Heart left ventricle (tissue), 16 donors: ENCODE measurements around the gene GSG1L. TPM values are rescaled to one million over a fixed set of nuclear protein-coding genes. Genes with fewer than 3 reads are reported as not detected.

Source experiments
- ATAC-seq, 4 donors: fragments of 200-7000 bp; cut with Tn5 transposase; one replicate each; pipeline ENCODE4 v1.9.1; 2020 to 2022; ENCODE audit warnings: moderate library complexity in 4 of 4, mild to moderate bottlenecking in 3 of 4, moderate number of reproducible peaks in 1 of 4
- DNase-seq, 5 donors: peaks; one replicate each; pipeline ENCODE4 v3.0.0-alpha.2; 2020
- H3K27ac ChIP-seq, 12 donors: fragments of 200-600 bp; sonication (generic) in 4 of 12; one replicate each; pipeline versions ENCODE4 v1.5.0 to v1.8.0; 2016 to 2022; ENCODE audit warnings: mild to moderate bottlenecking in 2 of 12
- H3K27me3 ChIP-seq, 9 donors: fragments of 200-600 bp; sonication (generic) in 2 of 9; one replicate each; pipeline versions ENCODE4 v1.5.1 to v1.8.0; 2016 to 2022; ENCODE audit warnings: mild to moderate bottlenecking in 3 of 9
- H3K36me3 ChIP-seq, 9 donors: fragments of 200-600 bp; sonication (generic) in 2 of 9; one replicate each; pipeline versions ENCODE4 v1.5.0 to v1.8.0; 2018 to 2022; ENCODE audit warnings: mild to moderate bottlenecking in 2 of 9
- H3K4me1 ChIP-seq, 12 donors: fragments of 200-600 bp; sonication (generic) in 4 of 12; one replicate each; pipeline versions ENCODE4 v1.5.0 to v1.8.0; 2016 to 2022; ENCODE audit warnings: mild to moderate bottlenecking in 3 of 12
- H3K4me3 ChIP-seq, 12 donors: fragments of 200-600 bp; sonication (generic) in 4 of 12; one replicate each; pipeline versions ENCODE4 v1.5.0 to v1.8.0; 2017 to 2022; ENCODE audit warnings: mild to moderate bottlenecking in 9 of 12, moderate library complexity in 4 of 12
- H3K9me3 ChIP-seq, 12 donors: fragments of 200-600 bp; sonication (generic) in 4 of 12; one replicate each; pipeline versions ENCODE4 v1.5.0 to v1.8.0; 2016 to 2022; ENCODE audit warnings: mild to moderate bottlenecking in 1 of 12
- POLR2A ChIP-seq, 2 donors: fragments of 450-650 bp; IDR thresholded peaks; one replicate each; pipeline ENCODE4 v1.6.1; 2017; ENCODE audit warnings: antibody characterized with exemption in 2 of 2, mild to moderate bottlenecking in 2 of 2, moderate library complexity in 2 of 2
- WGBS, 4 donors: extraction: QIAGEN DNeasy Blood & Tissue Kit in 2 of 4; methylation state at CpG; one replicate each; pipeline versions ENCODE4 v1.1.5 to v1.1.7; 2013 to 2018; 5-methylcytosine and 5-hydroxymethylcytosine counted together
- intact Hi-C, 10 donors: fragments of 100-400 bp; cut with DNase I; formaldehyde crosslinking; loops; one replicate each; pipeline versions ENCODE4 v1.11.1 to v1.14.2; 2022
- polyA plus RNA-seq, 2 donors: library from polyadenylated mRNA; stranded (reverse); fragments of 200-250 nt; gene quantifications; one replicate each; pipeline ENCODE4 v1.2.3, GENCODE V29; 2013
- total RNA-seq, 9 donors: library from RNA; depleted of rRNA in 2 of 9; stranded (reverse); fragments of >200 nt in 2 of 9; fragmentation: NEBNext Ultra II Directional in 3 of 9; extraction: Animal tissue kit (Norgen Biotek cat#: 25700) in 3 of 9; gene quantifications; one replicate each; pipeline versions ENCODE4 v1.1.0 to v1.2.4, GENCODE V29; 2016 to 2023
- TF ChIP-seq, protein P1 (sequence below), 12 donors: fragments of 200-600 bp; sonication (generic) in 4 of 12; IDR thresholded peaks; one replicate each; pipeline versions ENCODE4 v1.5.0 to v1.8.0; 2018 to 2022; ENCODE audit warnings: antibody characterized with exemption in 12 of 12, mild to moderate bottlenecking in 5 of 12
- donor health status: ischemic (EF 13 %, LVEDD 7.1; RV severe dilation, severe dysfunction).
- donor health status: healthy with polysubstance abuse.
- donor health status: DM: no; HTN: yes; CAD: no.
- donor health status: DM: no; HTN: no; CAD: no.
- donor health status: ischemic (EF 25% LVEDD 6.9; RV normal size, moderate dysfunction).
- donor health status: ischemic (EF 25% LVEDD 5.7; RV mildly dilated, moderate dysfunction).
- donor health status: healthy.
- donor health status: DM: yes; HTN: yes; CAD: no.
- donor health status: ischemic (EF 35%, LVEDD 5.7; RV mildly dilated, moderate dysfunction).
- donor health status: nonischemic (EF 11% LVEDD 7.7; RV severe dilation, severe dysfunction).
- donor health status: DM: yes; HTN: yes; CAD: no.
- donor health status: PGD.
- donor health status: ischemic (EF 29% LVEDD 5.4; RV normal size, mild dysfunction).
- donor health status: nonischemic (EF 23%, LVEDD 6.1; RV moderate dilation, normal function).

The GSG1L gene
- total and polyA plus RNA-seq, 11 donors, result 0.11 to 8.7 (median 1.8) TPM; not detected in 4

DNA sequence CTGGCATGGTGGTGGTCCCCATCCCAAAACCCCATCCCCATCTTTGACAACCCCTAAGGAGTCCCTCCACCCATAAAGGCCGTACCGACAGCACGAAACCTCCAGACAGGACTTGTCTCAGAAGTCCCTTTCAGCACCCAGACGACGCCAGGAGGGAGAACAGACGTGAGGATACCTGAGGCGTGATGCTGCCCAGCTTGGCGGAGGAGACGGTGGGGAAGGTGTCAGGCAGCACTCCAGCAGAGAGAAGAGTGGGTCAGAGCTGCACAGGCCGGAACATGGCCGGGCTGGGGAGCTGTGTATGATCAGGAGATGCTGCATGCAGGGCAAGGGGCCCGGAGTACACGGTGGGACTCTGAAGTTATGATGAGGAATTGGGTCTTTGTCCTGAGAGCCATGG lies 244.2 kb downstream of the GSG1L start:
- no peak for DNase-seq
- Histone ChIP-seq H3K27me3 (peaks cover 0 to 23% (median 0%) of the 10 kb centered on the region in 9 donors), H3K36me3 (no peaks in the 10 kb centered on the region), H3K27ac (no peak overlapping the region), H3K4me1 (no peaks in the 10 kb centered on the region), H3K9me3 (no peaks in the 10 kb centered on the region), H3K4me3 (no peak overlapping the region)
- 61 to 67% (median 65%) methylated on average over 13 of the region's 13 CpGs for WGBS, 4 donors
- ATAC-seq, result no peak
- intact Hi-C loops, result no loop called here
- TF ChIP-seq, protein P1, sequence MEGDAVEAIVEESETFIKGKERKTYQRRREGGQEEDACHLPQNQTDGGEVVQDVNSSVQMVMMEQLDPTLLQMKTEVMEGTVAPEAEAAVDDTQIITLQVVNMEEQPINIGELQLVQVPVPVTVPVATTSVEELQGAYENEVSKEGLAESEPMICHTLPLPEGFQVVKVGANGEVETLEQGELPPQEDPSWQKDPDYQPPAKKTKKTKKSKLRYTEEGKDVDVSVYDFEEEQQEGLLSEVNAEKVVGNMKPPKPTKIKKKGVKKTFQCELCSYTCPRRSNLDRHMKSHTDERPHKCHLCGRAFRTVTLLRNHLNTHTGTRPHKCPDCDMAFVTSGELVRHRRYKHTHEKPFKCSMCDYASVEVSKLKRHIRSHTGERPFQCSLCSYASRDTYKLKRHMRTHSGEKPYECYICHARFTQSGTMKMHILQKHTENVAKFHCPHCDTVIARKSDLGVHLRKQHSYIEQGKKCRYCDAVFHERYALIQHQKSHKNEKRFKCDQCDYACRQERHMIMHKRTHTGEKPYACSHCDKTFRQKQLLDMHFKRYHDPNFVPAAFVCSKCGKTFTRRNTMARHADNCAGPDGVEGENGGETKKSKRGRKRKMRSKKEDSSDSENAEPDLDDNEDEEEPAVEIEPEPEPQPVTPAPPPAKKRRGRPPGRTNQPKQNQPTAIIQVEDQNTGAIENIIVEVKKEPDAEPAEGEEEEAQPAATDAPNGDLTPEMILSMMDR (IDR thresholded peaks at IDR 0.05), result no peak
- TF ChIP-seq POLR2A (IDR thresholded peaks at IDR 0.05), result no peak

DNA sequence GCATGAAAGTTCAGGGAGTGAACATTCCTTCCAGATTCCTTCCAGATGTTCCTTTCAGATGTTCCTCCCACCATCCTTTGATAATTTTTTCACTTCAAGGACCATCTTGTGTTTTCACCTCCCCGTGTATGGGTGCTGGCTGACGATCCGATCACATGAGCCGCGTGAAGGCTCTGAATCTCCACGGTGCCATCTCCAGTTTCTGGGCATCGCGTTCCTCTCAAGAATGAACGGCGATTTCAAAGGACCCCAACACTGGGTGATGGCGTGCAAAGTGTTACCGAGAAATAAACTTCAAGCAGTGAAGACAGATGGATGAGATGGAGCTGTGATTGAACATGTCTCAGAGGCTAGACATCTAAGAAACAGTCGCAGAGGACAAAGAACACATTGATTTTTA lies 245.3 kb downstream of the GSG1L start:
- TF ChIP-seq POLR2A (IDR thresholded peaks at IDR 0.05), result no peak
- TF ChIP-seq, protein P1 (IDR thresholded peaks at IDR 0.05), result no peak
- Histone ChIP-seq H3K27ac (no peak overlapping the region), H3K4me3 (no peak overlapping the region), H3K9me3 (no peaks in the 10 kb centered on the region), H3K27me3 (peaks cover 0 to 23% (median 0%) of the 10 kb centered on the region in 9 donors), H3K36me3 (no peaks in the 10 kb centered on the region), H3K4me1 (no peaks in the 10 kb centered on the region)
- 59 to 72% (median 65%) methylated on average over 13 of the region's 13 CpGs for WGBS, 4 donors
- ATAC-seq, result no peak
- no peak for DNase-seq
- intact Hi-C loops, result no loop called here

DNA sequence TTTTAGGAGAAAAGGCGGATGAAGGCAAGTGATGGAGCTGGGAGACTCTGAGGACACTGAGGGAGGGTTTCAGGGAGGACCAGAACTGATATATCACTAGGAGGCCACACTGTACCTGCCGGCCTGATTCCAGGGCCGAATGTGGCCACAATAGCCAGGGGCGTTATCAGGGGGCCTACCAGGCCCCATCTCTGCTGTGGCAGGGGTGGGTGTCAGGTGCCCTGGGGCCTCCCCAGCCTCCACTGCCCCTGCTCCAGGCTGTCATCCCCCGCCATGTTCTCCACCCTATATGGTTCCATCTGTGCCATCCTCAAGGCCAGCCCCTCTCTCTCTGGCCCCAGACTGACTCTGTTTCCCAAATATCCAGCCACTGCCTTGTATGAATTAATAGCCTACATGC lies 246.5 kb downstream of the GSG1L start:
- no peak for ATAC-seq
- H3K27ac ChIP-seq, result no peak overlapping the region
- intact Hi-C loops, result no loop called here
- no peak for TF ChIP-seq POLR2A (IDR thresholded peaks at IDR 0.05)
- TF ChIP-seq, protein P1 (IDR thresholded peaks at IDR 0.05), result no peak
- H3K27me3 ChIP-seq, result peaks cover 0 to 19% (median 0%) of the 10 kb centered on the region in 9 donors
- no peaks in the 10 kb centered on the region for H3K4me1 ChIP-seq
- DNase-seq, result no peak
- H3K36me3 ChIP-seq, result no peaks in the 10 kb centered on the region
- no peaks in the 10 kb centered on the region for H3K9me3 ChIP-seq
- 74 to 86% (median 80%) methylated on average over 5 of the region's 5 CpGs for WGBS, 4 donors
- no peak overlapping the region for H3K4me3 ChIP-seq

DNA sequence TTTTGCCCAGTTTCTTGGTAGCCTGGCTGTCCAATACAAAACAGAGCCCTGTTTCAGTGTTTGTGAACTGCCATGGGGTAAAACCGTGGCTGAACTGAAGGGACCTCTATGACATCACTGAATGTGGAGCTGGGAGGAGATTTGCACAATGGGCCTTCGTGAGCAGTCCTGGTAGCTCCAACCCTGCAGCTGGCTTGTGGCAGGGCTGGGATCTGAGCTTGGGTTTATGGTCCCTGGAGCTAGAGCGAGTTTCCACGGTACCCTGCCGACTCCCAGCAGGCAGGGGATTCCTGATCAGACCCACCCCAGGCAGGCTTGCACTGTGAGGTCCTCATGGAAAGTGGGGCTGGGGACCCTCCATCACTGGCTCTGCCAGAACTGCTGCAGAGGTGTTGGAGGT lies 247.0 kb downstream of the GSG1L start:
- intact Hi-C loops, result no loop called here
- TF ChIP-seq, protein P1 (IDR thresholded peaks at IDR 0.05), result no peak
- TF ChIP-seq POLR2A (IDR thresholded peaks at IDR 0.05), result no peak
- H3K9me3 ChIP-seq, result no peaks in the 10 kb centered on the region
- no peaks in the 10 kb centered on the region for H3K36me3 ChIP-seq
- DNase-seq (no peak), ATAC-seq (no peak)
- H3K27me3 ChIP-seq, result peaks cover 0 to 19% (median 0%) of the 10 kb centered on the region in 9 donors
- H3K4me1 ChIP-seq, result no peaks in the 10 kb centered on the region
- H3K27ac ChIP-seq, result no peak overlapping the region
- H3K4me3 ChIP-seq, result no peak overlapping the region
- 54 to 61% (median 59%) methylated on average over 5 of the region's 5 CpGs for WGBS, 4 donors
